GM18517 (cell line): ENCODE measurements around the gene FAM222B.
"Not testable (repeated sequence)": the region's sequence is repeated elsewhere in the genome, so short reads cannot be mapped to it uniquely, and the experiment has no call there.

Experiments
- ATAC-seq: cut with Tn5 transposase; IDR thresholded peaks from one replicate; pipeline ENCODE4 v1.9.1; 2021; ENCODE audit warnings: mild to moderate bottlenecking, moderate library complexity; ENCODE audit not compliant: unreplicated experiment

The FAM222B gene, protein sequence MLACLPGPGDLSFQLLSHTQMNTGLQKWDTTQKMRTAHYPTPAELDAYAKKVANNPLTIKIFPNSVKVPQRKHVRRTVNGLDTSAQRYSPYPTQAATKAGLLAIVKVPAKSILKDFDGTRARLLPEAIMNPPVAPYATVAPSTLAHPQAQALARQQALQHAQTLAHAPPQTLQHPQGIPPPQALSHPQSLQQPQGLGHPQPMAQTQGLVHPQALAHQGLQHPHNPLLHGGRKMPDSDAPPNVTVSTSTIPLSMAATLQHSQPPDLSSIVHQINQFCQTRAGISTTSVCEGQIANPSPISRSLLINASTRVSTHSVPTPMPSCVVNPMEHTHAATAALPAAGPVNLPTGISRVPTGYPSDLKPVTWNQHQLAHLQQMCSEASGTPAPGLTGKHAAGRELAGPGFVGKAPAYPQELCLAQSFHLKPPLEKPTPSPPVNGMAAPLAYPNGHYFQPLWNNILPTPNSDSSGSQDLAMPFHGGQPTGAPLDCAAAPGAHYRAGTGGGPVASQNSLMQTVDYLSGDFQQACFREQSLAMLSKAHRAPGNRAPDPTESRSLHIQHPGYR

GRCh38 chr17:28842282-28843012 lies at the start of gene FAM222B:
FAM222B (minus strand) TSS chr17:28842790; CDS start chr17:28766667, 76,123 bp downstream.
- ATAC-seq, result peak; percentile 69

DNA sequence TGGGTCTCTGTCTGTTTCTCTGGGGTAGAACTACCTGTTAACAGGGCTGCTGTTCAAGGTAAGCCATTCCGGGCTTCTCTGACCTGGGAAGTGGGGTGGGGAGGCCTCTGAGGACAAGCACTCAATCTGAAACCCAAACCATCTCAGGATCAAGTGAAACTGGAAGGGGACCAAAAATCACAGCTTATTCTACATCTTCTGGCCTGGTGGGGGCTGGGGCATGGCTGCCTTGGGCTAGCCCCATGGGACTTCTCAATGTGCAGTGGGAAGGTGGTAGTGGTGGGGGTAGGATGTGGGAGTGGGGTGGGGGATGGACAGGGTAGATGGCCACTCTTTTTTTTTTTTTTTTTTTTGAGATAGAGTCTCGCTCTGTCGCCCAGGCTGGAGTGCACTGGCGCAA lies 49.4 kb upstream of the FAM222B start:
- no peak for ATAC-seq

DNA sequence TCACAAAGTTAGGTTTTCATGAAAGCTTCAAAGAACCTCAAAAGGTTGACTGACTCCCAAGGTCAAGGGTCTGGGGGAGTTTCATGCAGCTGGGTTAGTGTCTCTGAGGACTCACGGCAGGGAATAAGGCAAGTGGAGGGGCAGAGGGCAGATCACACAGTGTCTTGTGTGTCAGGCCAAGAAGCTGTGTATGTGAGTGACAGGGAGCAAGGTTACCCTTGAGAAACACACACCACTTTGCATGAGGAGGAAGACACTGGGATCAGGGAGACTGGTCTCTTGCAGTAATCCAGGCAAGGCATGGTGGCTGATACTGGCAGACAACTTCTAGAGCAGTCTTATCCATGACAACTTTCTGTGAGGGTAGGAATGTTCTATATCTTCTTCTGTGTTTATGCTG lies 48.6 kb upstream of the FAM222B start:
- no peak for ATAC-seq

DNA sequence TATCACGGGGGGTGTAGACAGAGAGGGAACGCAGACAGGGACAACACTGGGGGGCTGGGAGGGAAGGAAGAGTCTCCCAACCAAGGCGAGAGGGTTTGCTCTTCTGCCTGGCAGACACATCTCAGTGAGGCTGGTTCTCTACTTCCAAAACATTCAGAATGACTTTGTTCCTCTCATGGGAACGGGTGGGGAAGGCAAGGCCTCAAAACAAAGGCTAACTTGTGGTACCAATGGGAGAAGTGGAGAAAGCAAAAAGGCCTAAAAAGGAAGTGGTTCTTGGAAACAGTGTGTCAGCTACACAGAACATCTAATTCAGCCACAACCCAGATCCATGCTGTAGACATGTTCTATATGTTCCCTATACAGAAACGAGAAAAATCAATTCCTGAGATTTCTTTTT lies 47.4 kb upstream of the FAM222B start:
- ATAC-seq, result no peak

DNA sequence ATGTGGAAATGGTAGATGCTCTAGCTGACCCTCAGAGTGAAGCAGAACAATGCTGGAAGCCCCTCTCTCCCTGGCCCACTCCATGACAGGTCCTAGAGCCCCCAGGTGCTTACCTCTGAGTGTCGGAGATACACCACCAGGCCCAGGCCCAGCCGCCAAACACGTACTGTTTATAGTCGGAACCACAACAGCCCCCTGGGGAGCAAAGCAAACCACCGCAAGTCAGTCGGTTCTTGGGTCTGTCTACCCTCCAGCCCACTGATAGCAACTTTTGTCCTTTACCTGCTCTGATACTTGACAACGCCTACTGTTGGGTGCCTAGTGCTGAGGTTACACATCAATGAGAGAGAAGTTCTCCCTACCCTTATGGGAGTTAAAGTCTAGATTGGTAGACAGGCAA lies 46.2 kb upstream of the FAM222B start:
- no peak for ATAC-seq

DNA sequence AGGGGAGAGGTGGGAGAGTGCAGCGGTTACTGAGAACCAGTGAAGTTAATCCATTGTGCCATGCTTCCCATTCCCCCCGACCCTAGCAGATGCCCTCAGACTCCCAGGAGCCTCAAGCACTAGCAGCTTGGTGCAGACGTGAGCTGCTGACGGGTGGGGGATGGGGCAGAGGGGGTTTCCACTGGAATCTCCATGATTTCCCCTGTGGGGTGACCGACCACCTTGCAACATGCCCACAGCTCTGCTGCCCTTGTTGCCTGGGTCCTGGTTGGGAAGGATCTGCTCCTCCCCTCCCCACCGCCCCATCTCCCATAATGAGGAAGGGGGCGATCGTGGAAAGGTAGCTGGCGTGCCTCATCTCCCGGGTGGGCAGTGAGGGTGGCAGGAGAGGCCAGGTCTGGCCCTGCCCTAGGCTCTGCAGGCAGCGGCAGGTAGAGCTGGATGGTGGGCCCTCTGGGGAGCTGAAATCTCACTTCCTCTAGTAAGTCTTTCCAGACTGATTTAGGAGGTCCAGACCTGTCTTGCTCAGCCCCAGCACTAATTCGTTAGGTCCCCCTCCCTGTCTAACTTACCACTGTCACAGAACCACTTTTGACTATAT lies 45.4 kb upstream of the FAM222B start:
- ATAC-seq, result no peak

DNA sequence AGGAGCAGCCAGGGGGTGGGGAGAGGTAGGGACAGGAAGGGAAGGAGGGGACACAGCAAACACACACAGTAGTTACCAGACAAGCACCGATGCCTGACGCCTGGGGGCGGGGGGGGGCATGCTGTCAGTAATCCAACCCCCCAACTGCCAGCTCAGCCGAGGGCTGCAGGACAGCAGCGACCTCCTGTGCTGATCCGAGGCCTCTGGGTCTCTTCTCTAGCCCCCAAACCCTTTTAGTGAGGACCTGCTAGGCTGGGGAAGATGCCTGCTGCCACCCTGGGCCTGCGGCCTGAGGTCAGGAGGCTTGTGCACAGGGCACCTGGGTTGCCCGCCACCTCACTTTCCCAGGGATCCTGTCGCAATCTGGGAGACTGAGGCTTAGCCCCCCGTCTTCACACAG lies 43.4 kb upstream of the FAM222B start:
- ATAC-seq, result no peak

- ATAC-seq, result no peak
Measured at GRCh38 chr17:28885363-28885762, 42.8 kb upstream of the FAM222B start.

GRCh38 chr17:28883967-28884702 lies 41.5 kb upstream of the FAM222B start:
- ATAC-seq, result no peak

DNA sequence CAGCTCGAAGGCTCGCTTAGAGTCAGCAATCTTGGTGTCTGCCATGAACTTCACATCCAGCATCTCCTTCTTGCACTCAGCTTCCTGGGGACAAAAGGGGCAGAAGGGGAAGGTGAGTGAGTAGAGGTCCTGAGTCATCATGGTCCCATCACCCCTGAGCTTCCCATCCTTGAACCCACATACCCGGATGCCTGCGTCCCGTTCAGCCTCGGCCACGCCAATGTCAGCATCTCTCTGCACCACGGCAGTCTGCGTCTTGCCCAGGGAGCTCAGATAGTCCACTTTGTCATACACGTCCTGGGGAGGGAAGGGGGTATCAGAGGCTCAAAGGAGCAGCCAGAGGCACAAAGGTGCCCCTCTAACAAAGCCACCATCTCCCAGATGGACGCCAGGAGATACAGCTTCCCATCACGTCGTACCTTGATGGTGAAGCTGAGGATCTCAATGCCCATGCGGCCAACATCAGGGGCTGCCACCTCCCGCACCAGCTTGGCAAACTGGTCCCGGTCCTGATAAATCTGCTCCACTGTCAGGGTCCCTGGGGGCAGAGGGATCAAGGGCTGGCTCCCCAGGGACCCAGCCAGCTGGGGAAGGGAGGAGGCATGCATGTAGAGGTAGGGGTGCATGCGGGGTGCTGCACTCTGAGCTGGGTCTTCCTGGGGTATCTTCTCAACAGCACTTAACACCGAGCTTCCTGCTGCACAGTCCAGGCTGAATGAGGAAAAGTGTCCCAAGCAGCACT lies 39.7 kb upstream of the FAM222B start:
- no peak for ATAC-seq

- ATAC-seq, result no peak
Measured at GRCh38 chr17:28881533-28882056, 39.0 kb upstream of the FAM222B start.

GRCh38 chr17:28880572-28880945 lies 38.0 kb upstream of the FAM222B start:
- no peak for ATAC-seq

- no peak for ATAC-seq
Measured at GRCh38 chr17:28879886-28880571, 37.4 kb upstream of the FAM222B start.

DNA sequence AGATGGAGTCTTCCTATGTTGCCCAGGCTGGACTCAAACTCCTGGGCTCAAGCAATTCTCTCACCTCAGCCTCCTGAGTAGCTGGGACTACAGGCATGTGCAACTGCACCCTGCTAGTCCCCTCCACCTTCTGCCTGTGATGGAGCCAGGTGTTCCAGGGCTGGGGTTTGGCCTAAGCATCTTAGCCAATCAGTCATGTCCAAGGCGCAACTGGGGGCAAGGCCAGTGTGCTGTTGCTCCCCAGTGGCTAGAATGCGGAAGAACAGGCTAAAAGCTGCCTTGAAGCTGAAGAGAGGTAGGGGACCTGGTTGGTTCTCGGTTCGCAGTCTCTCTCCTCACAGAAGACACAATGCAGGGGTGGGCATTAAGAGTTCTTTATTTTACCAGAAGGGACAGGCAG lies 36.4 kb upstream of the FAM222B start:
- no peak for ATAC-seq

DNA sequence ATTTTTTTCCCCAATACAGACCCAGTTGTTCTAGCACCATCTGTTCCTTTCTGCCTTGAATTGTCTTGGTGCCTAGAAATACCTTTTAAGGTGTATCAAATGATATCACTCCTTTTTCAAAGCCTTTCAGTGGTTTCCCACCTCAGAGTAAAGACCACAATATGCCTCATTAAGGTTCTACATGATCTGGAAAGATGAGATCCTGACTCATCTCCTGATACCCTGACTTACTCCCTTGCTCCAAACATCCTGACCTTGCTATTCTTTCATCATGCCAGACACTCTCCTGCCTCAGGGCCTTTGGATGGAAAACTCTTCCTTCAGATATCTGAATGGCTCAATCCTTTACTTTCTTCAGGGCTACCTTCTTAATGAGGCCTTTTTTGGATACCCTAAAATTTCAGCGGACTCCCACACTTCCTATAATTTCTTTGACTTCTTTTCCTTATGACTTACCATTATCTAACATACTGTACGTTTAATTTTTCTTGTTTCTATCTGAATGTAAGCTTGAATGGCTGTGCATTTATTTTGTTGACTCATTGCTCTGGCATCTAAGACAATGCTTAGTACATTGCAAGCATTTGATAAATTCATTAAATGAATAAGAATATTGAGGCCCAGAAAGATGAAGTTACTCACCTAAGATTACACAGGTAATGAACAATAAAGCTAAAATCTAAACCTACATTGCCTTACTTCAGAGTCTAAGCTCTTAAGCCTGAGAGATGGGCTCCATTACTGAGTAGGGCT lies 35.7 kb upstream of the FAM222B start:
- ATAC-seq, result no peak

GRCh38 chr17:28877150-28877711 lies 34.6 kb upstream of the FAM222B start:
- ATAC-seq, result not testable (repeated sequence)

DNA sequence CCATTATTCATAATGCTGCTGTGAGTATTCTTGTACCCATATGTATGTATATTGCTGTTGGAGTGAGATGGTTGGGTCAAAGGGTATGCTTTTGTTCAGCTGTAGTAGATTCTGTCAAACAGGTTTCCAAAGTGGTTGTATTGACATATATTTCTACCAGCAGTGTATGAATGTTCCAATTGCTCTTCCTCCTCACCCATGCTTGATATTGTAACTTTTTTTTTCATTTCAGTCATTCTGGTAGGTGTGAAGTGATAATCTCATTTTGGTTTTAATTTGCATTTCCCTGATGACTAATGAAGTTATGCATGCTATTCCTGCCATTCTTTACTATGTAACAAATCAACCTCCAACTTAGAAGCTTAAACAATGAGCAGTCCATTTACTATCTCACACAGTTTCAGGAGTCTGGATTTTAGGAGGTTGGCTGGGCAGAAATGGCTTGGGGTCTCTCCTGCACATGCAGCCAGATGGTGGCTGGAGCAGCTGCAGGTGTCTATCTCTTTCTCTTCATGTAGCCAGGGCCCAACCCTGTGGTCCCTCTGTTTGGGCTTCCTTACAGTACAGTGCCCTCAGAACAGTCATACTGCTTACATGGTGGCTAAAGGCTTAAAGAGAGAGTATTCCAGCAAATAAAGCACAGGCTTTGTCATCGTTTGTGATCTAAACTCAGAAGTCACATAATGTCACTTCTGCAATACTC lies 33.4 kb upstream of the FAM222B start:
- ATAC-seq, result no peak

- ATAC-seq, result no peak
Measured at GRCh38 chr17:28874750-28875149, 32.2 kb upstream of the FAM222B start.
